Neural cell (in vitro differentiated cells): ENCODE results near the gene ROS1. TPM values are rescaled to one million over a fixed set of nuclear protein-coding genes. Genes with fewer than 3 reads are reported as not detected.

Experiments
- H2AFZ ChIP-seq: fragments of 200-600, 300-800 bp; sonication (generic), shearing (Covaris generic); 2 replicates; pipeline ENCODE4 v1.6.0; 2014; ENCODE audit warnings: low read depth, mild to moderate bottlenecking, antibody characterized with exemption, low read length, moderate library complexity
- H3F3A ChIP-seq: fragments of 200-600 bp; shearing (Covaris generic); 2 replicates; pipeline ENCODE4 v1.6.1; 2016; ENCODE audit warnings: mild to moderate bottlenecking, moderate library complexity, mixed read lengths, antibody characterized with exemption, low read length; ENCODE audit not compliant: insufficient read depth, poor library complexity, severe bottlenecking
- H3K27ac ChIP-seq: fragments of 200-600, 300-800 bp; sonication (generic), shearing (Covaris generic); 2 replicates; pipeline ENCODE4 v1.5.1; 2014; ENCODE audit warnings: mild to moderate bottlenecking, low read length, moderate library complexity
- H3K27me3 ChIP-seq: fragments of 300-800, 200-600 bp; sonication (generic), shearing (Covaris generic); 2 replicates; pipeline ENCODE4 v1.6.0; 2014; ENCODE audit warnings: mild to moderate bottlenecking, low read depth, low read length, moderate library complexity; ENCODE audit not compliant: insufficient read depth
- H3K36me3 ChIP-seq: fragments of 300-800, 200-600 bp; sonication (generic), shearing (Covaris generic); 2 replicates; pipeline ENCODE4 v1.5.1; 2014; ENCODE audit warnings: mild to moderate bottlenecking, antibody characterized with exemption, low read length, moderate library complexity; ENCODE audit not compliant: insufficient read depth
- H3K4me2 ChIP-seq: fragments of 300-800, 200-600 bp; sonication (generic), shearing (Covaris generic); 2 replicates; pipeline ENCODE4 v1.6.0; 2014; ENCODE audit warnings: mild to moderate bottlenecking, low read length
- H3K4me3 ChIP-seq: fragments of 300-800, 200-600 bp; sonication (generic), shearing (Covaris generic); 2 replicates; pipeline ENCODE4 v1.5.1; 2014; ENCODE audit warnings: mild to moderate bottlenecking, low read length, moderate library complexity
- H3K79me2 ChIP-seq: fragments of 200-600 bp; shearing (Covaris generic); replicated peaks from 2 replicates; pipeline ENCODE4 v1.6.0; 2014; ENCODE audit warnings: mild to moderate bottlenecking, low read length, moderate library complexity; ENCODE audit not compliant: insufficient read depth
- H3K9ac ChIP-seq: fragments of 300-800, 200-600 bp; sonication (generic), shearing (Covaris generic); 2 replicates; pipeline ENCODE4 v1.6.1; 2016; ENCODE audit warnings: mild to moderate bottlenecking, low read length, mixed read lengths
- H3K9me2 ChIP-seq: fragments of 200-600 bp; shearing (Covaris generic); 2 replicates; pipeline ENCODE4 v1.6.1; 2016; ENCODE audit warnings: mild to moderate bottlenecking, low read length, mixed read lengths; ENCODE audit not compliant: insufficient read depth
- H3K9me3 ChIP-seq: fragments of 200-600, 300-800 bp; sonication (generic), shearing (Covaris generic); 2 replicates; pipeline ENCODE4 v1.6.1; 2016; ENCODE audit warnings: mild to moderate bottlenecking, mixed run types, low read length, moderate library complexity, mixed read lengths
- H4K20me1 ChIP-seq: fragments of 200-600 bp; shearing (Covaris generic); 2 replicates; pipeline ENCODE4 v1.6.1; 2016; ENCODE audit warnings: mild to moderate bottlenecking, mixed run types; ENCODE audit not compliant: insufficient read depth
- EP300 ChIP-seq: fragments of 450-650 bp; conservative IDR thresholded peaks from 2 replicates; pipeline ENCODE4 v1.6.1; 2014; ENCODE audit warnings: antibody characterized with exemption, mild to moderate bottlenecking, moderate library complexity; ENCODE audit not compliant: poor library complexity, severe bottlenecking
- EZH2 ChIP-seq: fragments of 200-600, 300-800 bp; shearing (Covaris generic), sonication (generic); IDR thresholded peaks from 2 replicates; pipeline ENCODE4 v1.6.1; 2014; ENCODE audit warnings: antibody characterized with exemption, low read length, borderline replicate concordance, mild to moderate bottlenecking; ENCODE audit not compliant: insufficient read depth, poor library complexity, severe bottlenecking
- MXI1 ChIP-seq: fragments of 450-650 bp; conservative IDR thresholded peaks from 2 replicates; pipeline ENCODE4 v1.6.1; 2014; ENCODE audit warnings: antibody characterized with exemption, mild to moderate bottlenecking; ENCODE audit not compliant: poor library complexity, severe bottlenecking
- POLR2AphosphoS5 ChIP-seq: IDR thresholded peaks from 2 replicates; pipeline ENCODE4 v1.6.1; 2012
- RAD21 ChIP-seq: fragments of 450-650 bp; conservative IDR thresholded peaks from 2 replicates; pipeline ENCODE4 v1.6.1; 2014; ENCODE audit warnings: antibody characterized with exemption, mild to moderate bottlenecking, moderate library complexity
- SMC3 ChIP-seq: fragments of 450-650 bp; conservative IDR thresholded peaks from 2 replicates; pipeline ENCODE4 v1.6.1; 2014; ENCODE audit warnings: antibody characterized with exemption, mild to moderate bottlenecking, moderate library complexity; ENCODE audit not compliant: poor library complexity
- TAF1 ChIP-seq: IDR thresholded peaks from 2 replicates; pipeline ENCODE4 v1.6.1; 2012; ENCODE audit warnings: low read depth
- polyA plus RNA-seq: library from polyadenylated mRNA; depleted of rRNA; stranded (reverse); fragments of >200 nt; gene quantifications from 2 replicates; pipeline ENCODE4 v1.2.3, GENCODE V29; 2014
- TF ChIP-seq, protein P1 (sequence below): fragments of 450-650 bp; IDR thresholded peaks from 2 replicates; pipeline ENCODE4 v1.5.1; 2014; ENCODE audit warnings: antibody characterized with exemption, mild to moderate bottlenecking, moderate library complexity; ENCODE audit not compliant: poor library complexity, severe bottlenecking
- TF ChIP-seq, protein P2 (sequence below): IDR thresholded peaks from 2 replicates; pipeline ENCODE4 v1.6.1; 2012; ENCODE audit warnings: borderline replicate concordance

ROS1 gene
- polyA plus RNA-seq, 1 donor from 2014 or later: not detected

DNA sequence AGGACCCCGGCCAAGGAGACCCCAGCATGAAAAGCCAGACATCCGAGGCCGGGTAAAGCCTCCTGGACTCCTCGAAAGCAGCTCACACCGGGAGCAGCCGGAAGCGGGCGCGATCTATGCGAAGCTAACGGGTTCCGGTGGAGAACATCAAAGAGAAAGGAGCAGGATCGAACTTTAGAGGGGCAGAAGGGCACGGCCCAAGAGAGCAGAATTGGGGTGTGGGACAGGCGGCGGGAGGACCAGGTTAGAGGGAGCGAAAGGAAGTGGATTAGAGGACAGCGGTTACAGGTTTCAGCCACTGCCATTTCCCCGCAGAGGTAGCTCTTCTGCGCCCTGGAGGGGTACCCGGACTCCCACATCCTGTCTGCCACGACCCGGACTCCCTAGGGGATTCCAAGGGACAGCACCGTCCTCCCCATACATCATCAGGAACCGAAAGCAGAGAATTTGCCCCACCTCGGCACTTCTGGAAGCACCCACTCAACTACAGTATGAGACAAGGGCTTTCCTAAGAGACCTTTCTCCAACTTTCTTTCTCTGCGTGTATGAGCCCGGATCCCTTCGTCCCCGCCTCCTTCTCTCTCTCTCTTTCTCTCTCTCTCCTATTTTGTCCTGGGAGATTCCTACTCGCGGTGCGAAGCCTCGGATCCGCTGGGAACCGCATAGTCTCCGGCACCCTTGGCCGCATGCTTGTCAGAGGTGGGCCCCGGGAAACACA is 160.9 kb downstream of the ROS1 start:
- no peaks in the 10 kb centered on the region for H3K9me3 ChIP-seq
- no peak overlapping the region for H3K27ac ChIP-seq
- H4K20me1 ChIP-seq: no peaks in the 10 kb centered on the region
- no peak overlapping the region for H2AFZ ChIP-seq
- H3K36me3 ChIP-seq: no peaks in the 10 kb centered on the region
- no peaks in the 10 kb centered on the region for H3K9me2 ChIP-seq
- TF ChIP-seq TAF1 (no peak), POLR2AphosphoS5 (peak; percentile 95), EZH2 (peak; percentile 27), EP300 (no peak)
- TF ChIP-seq, protein P1, sequence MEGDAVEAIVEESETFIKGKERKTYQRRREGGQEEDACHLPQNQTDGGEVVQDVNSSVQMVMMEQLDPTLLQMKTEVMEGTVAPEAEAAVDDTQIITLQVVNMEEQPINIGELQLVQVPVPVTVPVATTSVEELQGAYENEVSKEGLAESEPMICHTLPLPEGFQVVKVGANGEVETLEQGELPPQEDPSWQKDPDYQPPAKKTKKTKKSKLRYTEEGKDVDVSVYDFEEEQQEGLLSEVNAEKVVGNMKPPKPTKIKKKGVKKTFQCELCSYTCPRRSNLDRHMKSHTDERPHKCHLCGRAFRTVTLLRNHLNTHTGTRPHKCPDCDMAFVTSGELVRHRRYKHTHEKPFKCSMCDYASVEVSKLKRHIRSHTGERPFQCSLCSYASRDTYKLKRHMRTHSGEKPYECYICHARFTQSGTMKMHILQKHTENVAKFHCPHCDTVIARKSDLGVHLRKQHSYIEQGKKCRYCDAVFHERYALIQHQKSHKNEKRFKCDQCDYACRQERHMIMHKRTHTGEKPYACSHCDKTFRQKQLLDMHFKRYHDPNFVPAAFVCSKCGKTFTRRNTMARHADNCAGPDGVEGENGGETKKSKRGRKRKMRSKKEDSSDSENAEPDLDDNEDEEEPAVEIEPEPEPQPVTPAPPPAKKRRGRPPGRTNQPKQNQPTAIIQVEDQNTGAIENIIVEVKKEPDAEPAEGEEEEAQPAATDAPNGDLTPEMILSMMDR: no peak
- H3K9ac ChIP-seq: no peak overlapping the region
- no peaks in the 10 kb centered on the region for H3K79me2 ChIP-seq
- peaks cover 95% of the 10 kb centered on the region for H3K27me3 ChIP-seq
- H3F3A ChIP-seq: no peaks in the 10 kb centered on the region
- peak overlapping the region; percentile 67 for H3K4me3 ChIP-seq
- peak overlapping the region; percentile 20 for H3K4me2 ChIP-seq

DNA sequence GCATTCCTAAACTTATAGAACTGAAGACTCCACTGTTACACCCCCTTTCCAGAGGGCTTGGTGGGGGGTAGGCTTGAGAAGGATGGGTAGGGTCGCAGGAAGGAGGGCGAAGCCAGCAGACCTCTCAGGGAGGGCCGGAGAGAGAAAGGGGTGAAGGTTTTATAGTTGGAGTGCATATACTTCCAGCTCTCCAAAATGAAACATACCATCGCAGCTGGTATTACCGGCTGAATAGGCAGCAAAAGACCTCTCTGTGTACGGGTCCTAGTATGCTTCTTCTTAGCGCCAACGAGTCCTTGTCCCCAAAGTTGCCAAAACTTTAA is 161.4 kb downstream of the ROS1 start:
- Histone ChIP-seq H3K4me3 (peak overlapping the region; percentile 67), H4K20me1 (no peaks in the 10 kb centered on the region), H3F3A (no peaks in the 10 kb centered on the region), H3K9ac (no peak overlapping the region), H3K4me2 (no peak overlapping the region), H3K27ac (no peak overlapping the region), H3K9me3 (no peaks in the 10 kb centered on the region), H3K36me3 (no peaks in the 10 kb centered on the region), H3K27me3 (peaks cover 90% of the 10 kb centered on the region), H2AFZ (no peak overlapping the region), H3K9me2 (no peaks in the 10 kb centered on the region), H3K79me2 (no peaks in the 10 kb centered on the region)
- no peak for TF ChIP-seq SMC3
- TF ChIP-seq EZH2: no peak
- no peak for TF ChIP-seq RAD21
- TF ChIP-seq TAF1: no peak
- TF ChIP-seq EP300: no peak
- no peak for TF ChIP-seq POLR2AphosphoS5
- TF ChIP-seq, protein P2, sequence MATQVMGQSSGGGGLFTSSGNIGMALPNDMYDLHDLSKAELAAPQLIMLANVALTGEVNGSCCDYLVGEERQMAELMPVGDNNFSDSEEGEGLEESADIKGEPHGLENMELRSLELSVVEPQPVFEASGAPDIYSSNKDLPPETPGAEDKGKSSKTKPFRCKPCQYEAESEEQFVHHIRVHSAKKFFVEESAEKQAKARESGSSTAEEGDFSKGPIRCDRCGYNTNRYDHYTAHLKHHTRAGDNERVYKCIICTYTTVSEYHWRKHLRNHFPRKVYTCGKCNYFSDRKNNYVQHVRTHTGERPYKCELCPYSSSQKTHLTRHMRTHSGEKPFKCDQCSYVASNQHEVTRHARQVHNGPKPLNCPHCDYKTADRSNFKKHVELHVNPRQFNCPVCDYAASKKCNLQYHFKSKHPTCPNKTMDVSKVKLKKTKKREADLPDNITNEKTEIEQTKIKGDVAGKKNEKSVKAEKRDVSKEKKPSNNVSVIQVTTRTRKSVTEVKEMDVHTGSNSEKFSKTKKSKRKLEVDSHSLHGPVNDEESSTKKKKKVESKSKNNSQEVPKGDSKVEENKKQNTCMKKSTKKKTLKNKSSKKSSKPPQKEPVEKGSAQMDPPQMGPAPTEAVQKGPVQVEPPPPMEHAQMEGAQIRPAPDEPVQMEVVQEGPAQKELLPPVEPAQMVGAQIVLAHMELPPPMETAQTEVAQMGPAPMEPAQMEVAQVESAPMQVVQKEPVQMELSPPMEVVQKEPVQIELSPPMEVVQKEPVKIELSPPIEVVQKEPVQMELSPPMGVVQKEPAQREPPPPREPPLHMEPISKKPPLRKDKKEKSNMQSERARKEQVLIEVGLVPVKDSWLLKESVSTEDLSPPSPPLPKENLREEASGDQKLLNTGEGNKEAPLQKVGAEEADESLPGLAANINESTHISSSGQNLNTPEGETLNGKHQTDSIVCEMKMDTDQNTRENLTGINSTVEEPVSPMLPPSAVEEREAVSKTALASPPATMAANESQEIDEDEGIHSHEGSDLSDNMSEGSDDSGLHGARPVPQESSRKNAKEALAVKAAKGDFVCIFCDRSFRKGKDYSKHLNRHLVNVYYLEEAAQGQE: no peak
- TF ChIP-seq MXI1: no peak
- TF ChIP-seq, protein P1: no peak
